Mucosa of descending colon (tissue), 3 donors: ENCODE measurements around the gene CD8B. TPM values are rescaled to one million over a fixed set of nuclear protein-coding genes. Genes with fewer than 3 reads are reported as not detected.

ENCODE experiments used
- ATAC-seq: fragments of 200-7000 bp; cut with Tn5 transposase; one replicate; pipeline ENCODE4 v1.9.1; 2020; ENCODE audit warnings: mild to moderate bottlenecking, moderate library complexity
- DNase-seq, 3 donors: peaks; one replicate each; pipeline ENCODE4 v3.0.0-alpha.2; 2020
- H3K36me3 ChIP-seq: fragments of 200-600 bp; one replicate; pipeline ENCODE4 v1.8.0; 2021; ENCODE audit warnings: low read depth, mild to moderate bottlenecking
- H3K4me1 ChIP-seq: fragments of 200-600 bp; one replicate; pipeline ENCODE4 v1.8.0; 2021; ENCODE audit warnings: low read depth, mild to moderate bottlenecking
- H3K4me3 ChIP-seq: fragments of 200-600 bp; one replicate; pipeline ENCODE4 v1.8.0; 2021; ENCODE audit warnings: mild to moderate bottlenecking
- H3K9me3 ChIP-seq: fragments of 200-600 bp; one replicate; pipeline ENCODE4 v1.8.0; 2021; ENCODE audit warnings: mild to moderate bottlenecking
- CTCF ChIP-seq: fragments of 200-600 bp; IDR thresholded peaks from one replicate; pipeline ENCODE4 v1.8.0; 2022; ENCODE audit warnings: antibody characterized with exemption, mild to moderate bottlenecking
- intact Hi-C, 2 donors: fragments of 100-400 bp; cut with DNase I in 1 of 2; cut with micrococcal nuclease in 1 of 2; formaldehyde crosslinking; loops; one replicate each; pipeline versions ENCODE4 v1.11.0 to v1.11.1; 2022; cut with DNase I, micrococcal nuclease
- total RNA-seq, 3 donors: library from RNA; stranded (reverse); fragmentation: NEBNext Ultra II Directional in 2 of 3; extraction: Animal tissue kit (Norgen Biotek cat#: 25700) in 2 of 3; gene quantifications; one replicate each; pipeline versions ENCODE4 v1.2.1 to v1.2.4, GENCODE V29; 2021 to 2023
- donor health status: DM: no; HTN: no; CAD: no; lungs with moderate emphysema.
- donor health status: DM: no; HTN: no; CAD: no.
- donor health status: DM: no; HTN: yes; CAD: no.

Gene CD8B
- total RNA-seq, 3 donors from 2014 or later: 1.5 to 3.8 (median 2.9) TPM

DNA sequence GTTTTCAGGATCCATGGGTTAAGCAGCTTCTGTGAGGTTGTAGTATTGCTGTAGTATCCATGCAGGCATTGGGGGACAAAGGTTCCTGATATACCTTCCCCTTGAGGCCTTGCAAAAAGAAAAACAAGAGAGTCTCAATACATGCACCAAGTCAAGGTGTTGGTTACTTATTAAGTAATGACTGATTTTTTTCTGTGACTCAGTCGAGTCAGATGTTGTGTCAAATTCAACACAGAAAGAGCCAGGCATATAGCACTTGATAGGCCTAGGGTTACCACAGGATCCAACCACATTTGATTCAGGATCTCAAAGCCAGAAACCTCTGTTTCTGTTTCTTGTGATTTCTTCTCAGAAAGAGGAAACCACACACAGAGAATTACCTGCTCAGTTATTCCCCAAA, 46.1 kb downstream of the CD8B start:
- intact Hi-C loops: no loop called here
- no peaks in the 10 kb centered on the region for H3K4me1 ChIP-seq
- H3K4me3 ChIP-seq: no peak overlapping the region
- no peaks in the 10 kb centered on the region for H3K9me3 ChIP-seq
- H3K36me3 ChIP-seq: no peaks in the 10 kb centered on the region
- TF ChIP-seq CTCF: no peak
- ATAC-seq (no peak), DNase-seq (no peak)

DNA sequence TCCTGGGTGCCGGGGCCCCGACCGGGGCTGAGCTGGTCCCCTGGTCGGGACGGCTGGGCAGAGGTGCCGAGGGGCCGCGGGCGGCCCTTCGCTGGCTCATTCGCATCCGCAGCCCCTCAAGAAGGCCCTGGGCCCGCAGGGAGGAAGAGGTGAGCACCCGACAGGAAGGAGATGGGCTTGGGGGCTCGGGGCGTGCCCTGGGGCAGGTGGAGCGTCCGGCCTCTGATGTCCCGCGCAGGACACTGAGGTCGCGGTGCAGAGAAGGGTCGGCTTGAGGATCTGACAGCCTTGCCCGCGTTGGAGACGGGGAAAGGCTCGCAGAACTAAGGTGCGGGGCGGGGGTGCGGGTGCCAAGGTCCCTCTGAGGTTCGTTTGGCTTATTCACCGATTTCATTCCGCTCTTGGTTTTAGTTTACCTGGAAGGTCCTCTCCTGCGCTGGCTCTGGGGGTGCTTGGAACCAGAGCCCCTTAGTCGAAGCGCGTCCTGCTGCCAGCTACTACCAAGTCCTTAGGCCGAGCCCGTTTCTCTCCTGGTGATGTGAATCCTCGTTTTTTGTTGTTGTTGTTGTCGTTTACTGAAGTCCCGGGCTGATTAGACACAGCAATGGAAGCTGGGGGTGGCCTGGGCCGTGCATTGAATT, 52.1 kb downstream of the CD8B start:
- DNase-seq (no peak), ATAC-seq (no peak)
- Histone ChIP-seq H3K4me1 (peaks cover 20% of the 10 kb centered on the region), H3K36me3 (no peaks in the 10 kb centered on the region), H3K9me3 (no peaks in the 10 kb centered on the region), H3K4me3 (no peak overlapping the region)
- intact Hi-C loops: no loop called here
- no peak for TF ChIP-seq CTCF

DNA sequence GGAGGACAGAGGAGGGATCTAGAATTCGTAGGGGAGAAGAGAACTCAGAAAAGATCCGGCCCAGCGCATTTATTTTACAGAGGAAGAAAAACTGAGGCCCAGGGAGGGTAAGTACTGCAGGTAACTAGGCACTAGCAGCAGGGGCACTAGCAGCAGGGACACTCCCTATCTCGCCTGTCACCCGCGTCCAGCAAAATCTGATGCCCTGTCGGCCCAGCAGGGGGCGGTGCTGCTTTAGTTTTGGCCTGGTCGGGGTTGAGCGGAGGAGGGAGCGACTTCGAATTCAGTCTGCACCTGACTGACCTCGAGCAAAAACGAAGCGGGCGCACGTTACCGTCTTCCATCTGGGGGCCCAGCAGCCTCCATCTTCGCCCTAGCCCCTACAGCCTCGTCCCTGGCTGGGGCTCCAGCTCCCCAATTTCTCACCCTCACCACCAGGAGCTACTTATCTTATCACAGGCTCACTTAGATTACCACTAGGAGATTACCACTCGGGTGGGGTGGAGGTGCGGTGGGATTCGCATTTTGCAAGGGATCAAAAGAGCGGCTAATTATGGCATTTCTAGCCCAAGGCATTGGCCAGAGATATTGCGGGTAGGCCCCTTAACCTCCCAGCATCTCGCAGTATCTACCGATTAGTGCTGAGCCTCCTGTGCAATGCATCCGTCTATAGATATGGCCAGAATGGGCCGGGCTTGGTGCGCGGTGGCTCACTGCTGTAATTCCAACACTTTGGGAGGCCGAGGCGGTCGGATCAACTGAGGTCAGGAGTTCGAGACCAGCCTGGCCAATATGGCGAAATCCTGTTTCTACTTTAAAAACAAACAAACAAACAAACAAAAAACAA, 53.1 kb downstream of the CD8B start:
- H3K36me3 ChIP-seq: no peaks in the 10 kb centered on the region
- intact Hi-C loops: no loop called here
- H3K4me1 ChIP-seq: peaks cover 20% of the 10 kb centered on the region
- H3K9me3 ChIP-seq: no peaks in the 10 kb centered on the region
- no peak overlapping the region for H3K4me3 ChIP-seq
- ATAC-seq (peak; percentile 97), DNase-seq (peak; percentile 90 to 96 (median 91))
- peak; percentile 81 for TF ChIP-seq CTCF

DNA sequence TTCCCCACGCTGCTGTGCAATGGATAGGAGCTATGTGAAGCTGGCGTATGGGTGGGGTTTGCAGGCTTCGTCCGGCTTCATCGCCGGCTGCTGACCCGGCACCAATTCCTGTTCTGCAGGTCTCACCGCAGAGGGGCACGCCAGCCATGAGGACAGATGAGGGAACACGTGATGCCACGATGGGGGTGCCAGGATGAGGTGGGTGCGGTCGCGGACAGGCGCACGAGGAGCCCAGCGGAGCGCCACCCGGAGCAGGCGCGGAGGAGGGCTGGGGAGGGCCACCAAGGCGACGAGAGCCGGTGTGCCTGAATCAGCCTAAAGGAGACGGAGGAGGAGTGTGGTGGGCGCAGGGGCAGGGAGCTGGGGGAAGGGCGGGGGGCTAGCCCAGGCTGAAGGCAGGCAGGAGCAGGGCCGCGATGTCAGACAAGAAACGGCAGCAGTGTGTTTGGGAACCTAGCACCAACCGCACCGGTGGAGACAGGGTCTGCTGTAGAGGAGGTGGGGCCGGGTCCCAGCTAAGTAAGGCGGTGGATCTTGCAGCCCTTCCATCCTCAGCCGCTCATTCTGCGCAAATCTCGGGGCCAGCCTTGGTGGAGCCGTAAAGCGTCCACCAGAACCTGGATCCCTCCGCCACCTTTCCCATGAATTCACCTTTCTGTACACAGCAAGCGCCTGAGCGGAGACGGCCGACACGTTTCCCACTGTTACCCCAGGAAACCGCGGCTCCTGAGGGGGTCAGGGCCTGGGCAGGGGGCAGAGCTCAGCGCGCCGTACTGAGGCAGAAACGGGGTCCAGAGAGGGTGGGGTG, 54.0 kb downstream of the CD8B start:
- intact Hi-C loops: no loop called here
- Histone ChIP-seq H3K9me3 (no peaks in the 10 kb centered on the region), H3K4me3 (no peak overlapping the region), H3K4me1 (peaks cover 20% of the 10 kb centered on the region), H3K36me3 (no peaks in the 10 kb centered on the region)
- ATAC-seq (peak; percentile 68), DNase-seq (peak; percentile 61 to 78 (median 70))
- no peak for TF ChIP-seq CTCF

- H3K9me3 ChIP-seq: no peaks in the 10 kb centered on the region
- H3K36me3 ChIP-seq: no peaks in the 10 kb centered on the region
- no peak for TF ChIP-seq CTCF
- ATAC-seq (no peak), DNase-seq (no peak)
- intact Hi-C loops: no loop called here
- no peak overlapping the region for H3K4me3 ChIP-seq
- peaks cover 20% of the 10 kb centered on the region for H3K4me1 ChIP-seq
Observed at GRCh38 chr2:86807133-86807467, 54.6 kb downstream of the CD8B start.
